Hematopoietic multipotent progenitor cell (in vitro differentiated cells): ENCODE data around the gene KCNMB4. TPM values are rescaled to one million over a fixed set of nuclear protein-coding genes. Genes with fewer than 3 reads are reported as not detected.

ENCODE experiments used
- small RNA-seq: library from RNA; depleted of rRNA; stranded (forward); fragments of <200 nt; gene quantifications from one replicate; pipeline ENCODE3, GENCODE V24; 2012
- total RNA-seq: library from RNA; depleted of rRNA; stranded (reverse); fragments of >200 nt; gene quantifications from one replicate; pipeline ENCODE4 v1.2.3, GENCODE V29; 2012

The KCNMB4 gene
- total RNA-seq, 1 donor: 3.0 TPM

Small RNAs within 50 kb of the gene (small RNA-seq; reads per million reads assigned to genes)
- not detected for gene RNU4-65P

Other genes with a start within 250 kb of the KCNMB4 start
- gene CNOT2, start 122.9 kb upstream of the KCNMB4 start, total RNA-seq: 130 TPM